ENCODE data around the gene AQR. TPM values are rescaled to one million over a fixed set of nuclear protein-coding genes. Genes with fewer than 3 reads are reported as not detected.

Gene AQR
- total and polyA plus RNA-seq, 2 of the 13 experiments (the other 11 are each of a cell fraction or from before 2014, with no cell fraction given): 18.7 to 31.3 TPM

- TF ChIP-seq ZNF281 (CRISPR knock-in tag; IDR thresholded peaks at IDR 0.05; ENCODE audit: borderline replicate concordance): no peak
- no peak for TF ChIP-seq JUNB (CRISPR knock-in tag; IDR thresholded peaks at IDR 0.05; ENCODE audit: borderline replicate concordance)
- TF ChIP-seq ZNF562 (CRISPR knock-in tag; IDR thresholded peaks at IDR 0.05; ENCODE audit: borderline replicate concordance): no peak
- TF ChIP-seq ZNF558 (CRISPR knock-in tag; IDR thresholded peaks at IDR 0.05; ENCODE audit: borderline replicate concordance): no peak
- TF ChIP-seq SIN3A (IDR thresholded peaks at IDR 0.05; ENCODE audit: borderline replicate concordance, low read depth, low read length): no peak
- no peak for TF ChIP-seq U2AF2 (IDR thresholded peaks at IDR 0.05; ENCODE audit: low read depth, low read length)
- TF ChIP-seq MNT (IDR thresholded peaks at IDR 0.05): no peak
- no peak for TF ChIP-seq GATA4 (IDR thresholded peaks at IDR 0.05; ENCODE audit: borderline replicate concordance, low read depth)
- no peak for TF ChIP-seq HNF1A (IDR thresholded peaks at IDR 0.05; ENCODE audit: low read depth)
- no peak for TF ChIP-seq HNF1A (CRISPR knock-in tag; IDR thresholded peaks at IDR 0.05; ENCODE audit: borderline replicate concordance)
- no peak for TF ChIP-seq CENPBD1 (CRISPR knock-in tag; IDR thresholded peaks at IDR 0.05; ENCODE audit: borderline replicate concordance, low read depth)
- no peak for TF ChIP-seq TMF1 (CRISPR knock-in tag; IDR thresholded peaks at IDR 0.05; ENCODE audit: low read depth)
Measured at GRCh38 chr15:34952481-34952880, 17.1 kb downstream of the AQR start (continued).
